UCSD-AML1 (cell line): ENCODE data around the gene TUBA1C.
"Not testable (repeated sequence)": the region's sequence is repeated elsewhere in the genome, so short reads cannot be mapped to it uniquely, and the experiment has no call there.

Experiments
- DNase-seq: peaks from one replicate; lab custom pipeline; 2025; ENCODE audit not compliant: unreplicated experiment; lab: John Stamatoyannopoulos, UW

TUBA1C gene

DNA sequence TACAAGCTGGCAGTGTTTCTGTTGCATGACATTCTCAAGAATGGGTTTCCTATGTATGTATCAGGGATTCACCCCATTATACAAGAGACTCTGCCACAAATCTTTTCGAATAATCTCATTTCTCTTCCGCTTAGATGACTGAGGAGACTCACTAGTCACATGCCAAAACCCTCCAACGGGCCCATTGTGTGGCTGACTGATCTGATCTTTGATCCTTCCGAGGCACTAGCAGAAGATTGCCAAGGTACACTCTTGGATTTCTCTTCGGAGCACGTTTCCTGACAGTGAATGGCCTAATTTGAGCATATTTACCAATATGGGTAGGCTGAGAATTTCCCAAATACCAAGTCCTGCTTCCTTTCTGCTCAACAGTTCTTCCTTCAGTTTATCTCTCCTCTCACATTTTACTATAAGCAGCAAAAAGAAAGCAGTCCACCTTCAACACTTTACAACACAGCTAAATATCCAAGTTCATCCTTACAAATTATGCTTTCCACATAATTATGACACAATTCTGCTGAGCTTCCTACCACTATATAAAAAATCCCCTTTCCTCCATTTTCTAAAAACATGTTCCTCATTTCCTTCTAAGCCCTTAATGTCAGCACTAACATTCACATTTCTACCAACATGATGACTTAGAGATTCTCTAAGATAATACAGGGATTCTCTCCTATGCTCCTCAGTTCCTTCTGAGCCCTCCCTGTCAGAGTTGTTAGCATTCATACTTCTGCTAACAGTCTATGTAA, 41.1 kb downstream of the TUBA1C start:
- no peak for DNase-seq

GRCh38 chr12:49309386-49309785, 44.5 kb downstream of the TUBA1C start:
- no peak for DNase-seq

DNA sequence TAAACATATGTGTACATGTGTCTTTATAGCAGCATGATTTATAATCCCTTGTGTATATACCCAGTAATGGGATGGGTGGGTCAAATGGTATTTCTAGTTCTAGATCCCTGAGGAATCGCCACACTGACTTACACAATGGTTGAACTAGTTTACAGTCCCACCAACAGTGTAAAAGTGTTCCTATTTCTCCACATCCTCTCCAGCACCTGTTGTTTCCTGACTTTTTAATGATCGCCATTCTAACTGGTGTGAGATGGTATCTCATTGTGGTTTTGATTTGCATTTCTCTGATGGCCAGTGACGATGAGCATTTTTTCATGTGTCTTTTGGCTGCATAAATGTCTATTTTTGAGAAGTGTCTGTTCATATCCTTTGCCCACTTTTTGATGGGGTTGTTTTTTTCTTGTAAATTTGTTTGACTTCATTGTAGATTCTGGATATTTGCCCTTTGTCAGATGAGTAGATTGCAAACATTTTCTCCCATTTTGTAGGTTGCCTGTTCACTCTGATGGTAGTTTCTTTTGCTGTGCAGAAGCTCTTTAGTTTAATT, 45.6 kb downstream of the TUBA1C start:
- not testable (repeated sequence) for DNase-seq

GRCh38 chr12:49314811-49315210, 49.9 kb downstream of the TUBA1C start:
- no peak for DNase-seq

DNA sequence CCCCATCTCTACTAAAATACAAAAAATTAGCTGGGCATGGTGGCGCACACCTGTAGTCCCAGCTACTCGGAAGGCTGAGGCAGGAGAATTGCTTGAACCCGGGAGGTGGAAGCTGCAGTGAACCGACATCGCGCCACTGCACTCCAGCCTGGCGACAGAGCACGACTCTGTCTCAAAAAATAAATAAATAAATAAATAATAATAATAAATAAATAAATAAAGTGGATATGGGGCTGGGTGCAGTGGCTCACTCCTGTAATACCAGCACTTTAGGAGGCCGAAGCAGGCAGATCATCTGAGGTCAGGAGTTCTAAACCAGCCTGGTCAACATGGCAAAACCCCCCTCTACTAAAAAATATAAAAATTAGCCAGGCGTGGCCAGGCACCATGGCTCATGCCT, 52.2 kb downstream of the TUBA1C start:
- not testable (repeated sequence) for DNase-seq

DNA sequence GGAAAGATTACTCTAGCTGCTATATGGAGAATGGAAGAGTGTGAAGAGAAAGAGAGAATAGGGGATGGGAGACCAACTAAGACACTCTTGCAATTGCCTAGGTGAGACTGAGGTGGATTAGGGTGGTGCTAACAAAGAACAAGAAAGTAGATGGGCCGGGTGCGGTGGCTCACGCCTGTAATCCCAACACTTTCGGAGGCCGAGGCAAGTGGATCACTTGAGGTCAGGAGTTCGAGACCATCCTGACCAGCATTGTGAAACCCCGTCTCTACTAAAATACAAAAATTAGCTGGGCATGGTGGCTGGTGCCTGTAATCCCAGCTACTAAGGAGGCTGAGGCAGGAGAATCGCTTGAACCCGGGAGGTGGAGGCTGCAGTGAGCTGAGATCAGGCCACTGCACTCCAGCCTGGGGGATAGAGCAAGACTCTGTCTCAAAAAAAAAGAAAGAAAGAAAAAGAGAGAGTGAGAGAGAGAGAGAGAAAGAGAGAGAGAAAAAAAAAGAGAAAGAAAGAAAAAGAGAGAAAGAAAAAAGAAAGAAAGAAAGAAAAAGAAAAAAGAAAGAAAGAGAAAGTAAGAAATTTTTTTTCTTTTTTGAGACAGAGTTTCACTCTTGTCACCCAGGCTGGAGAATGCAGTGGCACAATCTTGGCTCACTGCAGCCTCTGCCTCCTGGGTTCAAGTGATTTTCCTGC, 55.7 kb downstream of the TUBA1C start:
- DNase-seq, result not testable (repeated sequence)

DNA sequence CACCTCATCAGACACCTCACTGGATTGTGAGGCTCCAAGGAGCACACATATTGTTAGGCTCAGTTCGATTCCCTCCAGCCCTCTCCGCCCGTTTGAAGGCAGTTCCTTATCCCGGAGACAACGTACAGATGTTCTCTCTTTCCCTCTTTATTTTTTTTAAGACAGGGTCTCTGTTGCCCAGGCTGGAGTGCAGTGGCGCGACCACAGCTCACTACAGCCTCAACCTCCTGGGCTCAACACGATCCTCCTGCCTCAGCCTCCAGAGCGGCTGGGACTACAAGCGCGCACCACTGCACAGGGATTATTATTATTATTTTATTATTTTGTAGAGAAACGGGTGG, 57.5 kb downstream of the TUBA1C start:
- DNase-seq, result no peak

GRCh38 chr12:49322708-49323523, 58.0 kb downstream of the TUBA1C start, which contains the start of gene TROAP:
Gene TROAP, plus strand, starts transcription at chr12:49323255. Its CDS starts 354 bp downstream, at chr12:49323609.
- DNase-seq, result peak; percentile 96

DNA sequence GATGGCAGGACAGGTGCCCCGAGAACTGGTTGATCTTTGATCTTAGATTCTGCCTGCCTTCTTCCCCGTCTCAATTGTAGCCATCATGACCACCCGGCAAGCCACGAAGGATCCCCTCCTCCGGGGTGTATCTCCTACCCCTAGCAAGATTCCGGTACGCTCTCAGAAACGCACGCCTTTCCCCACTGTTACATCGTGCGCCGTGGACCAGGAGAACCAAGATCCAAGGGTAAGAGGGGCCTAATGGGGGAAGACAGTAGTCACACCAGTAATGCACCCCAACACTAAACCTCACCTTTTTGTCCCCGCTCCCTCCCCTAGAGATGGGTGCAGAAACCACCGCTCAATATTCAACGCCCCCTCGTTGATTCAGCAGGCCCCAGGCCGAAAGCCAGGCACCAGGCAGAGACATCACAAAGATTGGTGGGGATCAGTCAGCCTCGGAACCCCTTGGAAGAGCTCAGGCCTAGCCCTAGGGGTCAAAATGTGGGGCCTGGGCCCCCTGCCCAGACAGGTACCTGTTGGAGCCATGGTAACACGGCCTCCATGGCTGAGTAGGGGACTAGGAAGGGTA, 58.7 kb downstream of the TUBA1C start:
- no peak for DNase-seq
